NCI-H1048 (cell line): ENCODE measurements around the gene SLC25A17.
"Not testable (repeated sequence)": the region's sequence is repeated elsewhere in the genome, so short reads cannot be mapped to it uniquely, and the experiment has no call there.

Experiments
- DNase-seq: peaks from one replicate; lab custom pipeline; 2025; lab: John Stamatoyannopoulos, UW

The SLC25A17 gene

DNA sequence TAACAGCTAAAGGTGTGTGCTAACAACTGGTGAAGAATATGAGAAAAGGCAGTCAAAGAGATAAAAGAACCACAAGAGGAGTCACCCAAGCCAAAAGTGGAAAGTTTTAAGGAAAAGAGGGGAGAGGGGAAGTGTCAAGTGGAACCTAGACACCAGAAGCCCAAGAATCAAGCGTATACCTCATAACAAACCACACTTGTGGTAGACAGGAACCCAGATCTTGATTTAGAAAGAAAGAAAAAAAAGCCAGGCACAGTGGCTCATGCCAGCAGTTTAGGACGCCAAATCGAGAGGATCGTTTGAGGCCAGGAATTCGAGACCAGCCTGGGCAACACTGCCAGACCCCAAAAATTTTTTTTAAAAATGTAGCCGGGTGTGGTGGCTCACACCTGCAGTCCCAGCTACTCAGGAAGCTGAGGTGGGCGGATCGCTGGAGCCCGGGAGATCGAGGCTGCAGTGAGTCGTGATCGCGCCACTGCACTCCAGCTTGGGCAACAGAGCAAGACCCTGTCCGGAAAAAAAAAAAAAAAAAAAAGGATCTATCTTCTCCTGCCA lies 877 bp downstream of the SLC25A17 start:
- DNase-seq, result no peak

DNA sequence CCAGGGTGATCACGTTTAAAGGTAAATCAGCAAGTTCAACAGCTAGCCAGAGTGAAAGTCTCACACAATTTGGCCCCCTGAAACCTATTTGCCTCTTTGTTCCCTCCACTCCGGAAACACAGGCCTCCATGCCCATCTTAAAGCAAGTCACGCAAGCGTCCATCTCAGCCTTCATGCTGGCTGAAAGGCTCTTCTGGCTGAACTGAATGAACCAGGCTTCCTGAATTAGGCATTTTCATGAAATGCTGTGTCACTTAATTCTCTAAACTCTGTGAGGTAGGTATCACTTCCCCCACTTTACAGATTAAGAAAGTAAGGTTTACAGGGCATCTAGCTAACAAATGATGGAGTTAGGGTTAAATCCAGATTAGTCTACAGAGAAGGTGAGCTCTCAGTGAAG lies 1.4 kb downstream of the SLC25A17 start:
- no peak for DNase-seq

DNA sequence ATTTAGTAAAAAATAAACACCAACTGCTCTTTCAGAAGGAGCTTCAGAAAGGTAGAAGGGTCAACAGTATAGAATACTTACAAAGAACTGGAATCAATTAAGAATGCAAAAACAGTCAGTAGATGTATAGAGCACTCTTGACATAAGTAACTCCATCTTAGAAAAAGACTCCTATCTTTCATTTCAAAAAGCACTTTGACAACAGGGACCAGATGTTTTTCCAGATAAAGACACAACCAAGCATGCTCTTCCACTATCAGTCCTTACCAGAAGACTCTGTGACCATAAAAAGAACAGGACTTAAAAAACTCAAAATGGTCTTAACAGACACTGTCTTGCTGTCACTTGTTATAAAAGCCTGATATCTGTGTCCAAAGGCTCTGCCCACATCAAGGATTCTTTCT lies 5.2 kb downstream of the SLC25A17 start:
- no peak for DNase-seq

DNA sequence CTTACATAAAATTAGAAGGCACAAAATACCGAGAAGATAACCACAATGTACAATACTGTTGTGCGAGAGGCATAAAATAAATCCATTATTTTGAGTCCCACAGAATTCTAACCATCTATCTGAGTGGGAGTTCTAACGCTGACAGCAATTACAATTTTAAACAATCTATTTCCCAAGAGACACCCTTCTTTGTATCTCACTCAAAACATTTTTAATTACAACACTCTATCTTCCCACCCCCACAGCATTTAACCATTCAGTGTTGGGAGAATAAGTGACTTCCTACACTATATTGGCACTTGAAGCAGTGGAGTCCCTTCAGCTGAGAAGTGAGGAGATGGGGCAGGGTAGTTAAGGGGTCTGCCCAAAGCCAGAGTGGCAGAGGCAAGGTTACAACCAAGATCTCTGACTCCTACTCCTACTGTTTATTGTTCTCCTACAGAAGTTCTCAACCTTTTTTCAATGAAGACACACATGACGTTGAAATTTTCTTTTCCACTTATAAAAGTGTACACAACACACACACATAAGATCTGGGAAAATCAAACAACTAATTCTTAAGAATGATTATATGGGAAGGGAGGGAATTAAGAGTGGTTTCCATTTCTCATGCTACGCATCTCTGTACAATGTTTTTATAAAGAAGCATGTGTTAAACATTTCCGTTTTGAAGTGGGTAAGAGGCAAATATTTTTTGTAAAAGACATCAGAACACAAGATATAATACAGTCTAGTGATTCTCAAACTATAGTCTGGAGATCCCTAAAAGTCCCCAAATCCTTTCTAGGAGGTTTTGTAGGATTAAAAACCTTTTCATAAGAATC lies 10.9 kb downstream of the SLC25A17 start:
- no peak for DNase-seq

DNA sequence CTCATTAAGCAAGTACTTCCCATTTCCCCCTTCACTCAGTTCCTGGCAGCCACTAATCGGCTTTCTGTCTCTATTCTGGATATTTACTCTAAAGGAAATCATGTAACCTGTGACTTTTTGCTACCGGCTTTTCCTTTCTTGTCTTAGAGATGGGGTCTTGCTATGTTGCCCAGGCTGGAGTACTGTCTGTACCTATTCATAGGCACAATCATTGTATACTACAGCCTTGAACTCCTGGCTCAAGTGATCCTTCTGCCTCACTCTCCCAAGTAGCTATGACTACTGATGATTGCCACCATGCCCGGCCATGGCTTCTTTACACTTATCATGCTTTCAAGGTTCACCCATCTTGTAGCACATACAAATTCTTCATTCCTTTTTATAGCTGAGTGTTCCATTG lies 12.4 kb downstream of the SLC25A17 start:
- DNase-seq, result no peak

DNA sequence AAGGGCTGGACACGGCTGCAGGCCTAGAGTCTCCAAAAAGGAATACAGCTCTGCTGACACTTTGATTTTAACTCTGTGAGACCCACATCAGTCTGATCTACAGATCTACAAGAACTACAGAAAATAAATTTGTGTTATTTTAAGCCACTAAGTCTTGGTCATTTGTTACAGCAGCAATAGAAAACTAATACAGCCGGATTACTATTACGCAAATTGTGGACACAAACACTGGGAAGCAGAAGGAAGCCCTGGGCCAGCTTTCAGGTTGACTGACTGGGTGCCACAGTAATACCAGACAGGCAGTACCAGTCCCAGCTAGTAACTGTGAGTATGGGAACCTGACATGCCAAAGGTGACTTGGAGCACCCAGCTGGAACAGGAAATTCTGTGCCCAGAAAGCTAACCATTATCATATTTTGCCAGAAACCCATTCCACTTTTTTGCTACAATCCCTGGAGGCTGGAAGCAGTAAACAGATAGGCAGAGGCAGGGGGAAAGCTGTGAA lies 13.4 kb downstream of the SLC25A17 start:
- no peak for DNase-seq

DNA sequence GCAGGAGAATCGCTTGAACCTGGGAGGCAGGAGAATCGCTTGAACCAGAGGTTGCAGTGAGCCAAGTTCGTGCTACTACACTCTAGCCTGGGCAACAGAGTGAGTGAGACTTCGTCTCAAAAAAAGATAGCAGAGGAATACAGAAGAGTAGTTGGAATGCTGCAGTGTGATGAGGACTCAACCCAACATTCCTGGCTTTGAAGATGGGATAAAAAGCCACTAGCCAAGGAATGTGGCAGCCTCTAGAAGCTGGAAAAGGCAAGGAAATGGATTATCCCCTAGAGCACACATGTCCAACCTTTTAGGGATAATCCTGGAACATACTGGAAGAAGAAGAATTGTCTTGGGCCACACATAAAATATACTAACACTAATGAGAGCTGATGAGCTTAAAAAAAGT lies 13.9 kb downstream of the SLC25A17 start:
- DNase-seq, result no peak

DNA sequence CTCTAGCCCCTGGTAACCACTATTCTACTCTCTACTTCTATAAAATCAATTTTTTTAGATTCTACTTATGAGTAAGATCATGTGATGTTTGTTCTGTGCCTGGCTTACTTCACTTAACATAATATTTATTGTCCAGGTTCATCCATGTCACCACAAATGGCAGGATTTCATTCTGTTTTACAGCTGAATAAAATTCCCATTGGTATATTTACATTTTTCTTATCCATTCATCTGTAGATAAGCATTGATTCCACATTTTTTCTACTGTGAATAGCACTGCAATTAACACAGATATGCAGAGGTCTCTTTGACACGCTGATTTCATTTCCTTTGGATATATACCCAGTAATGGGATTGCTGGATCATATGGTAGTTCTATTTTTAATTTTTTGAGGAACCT lies 15.8 kb downstream of the SLC25A17 start:
- DNase-seq, result no peak

DNA sequence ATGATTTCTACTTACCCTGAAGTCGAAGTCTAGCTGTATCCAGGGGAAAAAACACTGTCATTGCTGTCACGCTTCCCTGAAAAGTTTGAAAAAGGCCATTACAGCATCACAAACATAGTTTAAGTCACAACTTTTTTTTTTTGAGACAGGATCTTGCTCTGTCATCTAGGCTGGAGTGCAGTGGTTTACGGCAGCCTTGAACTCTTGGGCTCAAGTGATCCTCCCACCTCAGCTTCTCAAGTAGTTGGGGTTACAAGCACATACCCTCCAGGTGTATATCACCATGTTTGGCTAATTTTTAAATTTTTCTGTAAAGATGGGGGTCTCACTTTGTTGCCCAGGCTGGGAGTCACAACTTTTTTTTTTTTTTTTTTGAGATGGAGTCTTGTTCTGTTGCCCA lies 20.1 kb downstream of the SLC25A17 start:
- no peak for DNase-seq

DNA sequence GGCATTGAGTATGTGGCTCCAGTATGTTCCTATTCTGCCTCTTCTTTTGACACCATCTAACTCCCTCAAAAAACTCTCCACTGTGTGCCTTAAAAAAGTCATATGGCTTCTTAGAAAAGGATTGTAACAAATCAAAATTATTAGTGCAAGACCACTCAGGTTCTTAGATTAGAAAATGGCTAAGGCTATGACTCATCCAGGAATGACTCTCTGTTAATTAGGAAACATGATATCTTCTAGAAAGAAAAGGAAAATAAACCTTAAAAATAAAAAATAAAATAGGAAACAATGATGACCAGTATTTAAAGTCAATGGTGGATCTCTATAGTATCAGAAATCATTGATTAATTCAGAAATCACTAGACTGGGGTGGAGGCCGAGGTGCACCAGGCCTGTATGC lies 21.7 kb downstream of the SLC25A17 start:
- no peak for DNase-seq

DNA sequence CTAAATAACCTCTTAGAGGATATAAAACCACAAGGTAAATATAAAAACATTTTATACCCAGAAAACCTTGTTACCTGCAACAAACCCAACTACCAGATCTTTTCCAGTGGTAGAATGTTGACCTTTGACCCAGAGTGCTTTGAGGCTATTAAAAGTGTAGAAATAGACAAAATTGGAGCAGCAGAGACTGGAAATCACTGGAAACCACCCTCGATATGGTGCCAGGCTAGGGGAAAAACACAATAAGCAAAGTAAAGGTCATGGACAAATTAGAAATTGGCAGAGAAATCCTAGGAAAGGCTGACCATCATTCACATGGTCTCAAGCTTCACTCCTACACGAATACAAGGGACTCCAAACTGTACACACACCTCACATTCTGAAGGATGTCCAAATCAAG lies 26.7 kb downstream of the SLC25A17 start:
- no peak for DNase-seq

DNA sequence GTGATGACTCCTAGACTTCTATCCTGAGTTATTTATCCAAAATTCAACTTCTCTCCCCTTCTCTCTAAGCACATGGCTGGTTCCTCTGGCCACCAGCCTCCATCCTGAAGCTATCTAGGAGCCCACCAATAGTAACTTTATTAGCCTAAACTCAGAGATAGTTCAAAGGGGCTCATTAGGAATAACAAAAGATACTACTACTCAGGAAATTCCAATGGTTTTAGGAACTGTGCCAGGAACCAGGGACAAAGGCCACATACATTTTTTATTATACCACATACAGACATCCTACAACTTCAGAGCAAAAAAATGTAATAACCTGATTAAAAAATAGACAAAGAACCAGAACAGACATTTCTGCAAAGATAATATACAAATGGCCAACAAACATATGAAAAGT lies 27.9 kb downstream of the SLC25A17 start:
- DNase-seq, result no peak

DNA sequence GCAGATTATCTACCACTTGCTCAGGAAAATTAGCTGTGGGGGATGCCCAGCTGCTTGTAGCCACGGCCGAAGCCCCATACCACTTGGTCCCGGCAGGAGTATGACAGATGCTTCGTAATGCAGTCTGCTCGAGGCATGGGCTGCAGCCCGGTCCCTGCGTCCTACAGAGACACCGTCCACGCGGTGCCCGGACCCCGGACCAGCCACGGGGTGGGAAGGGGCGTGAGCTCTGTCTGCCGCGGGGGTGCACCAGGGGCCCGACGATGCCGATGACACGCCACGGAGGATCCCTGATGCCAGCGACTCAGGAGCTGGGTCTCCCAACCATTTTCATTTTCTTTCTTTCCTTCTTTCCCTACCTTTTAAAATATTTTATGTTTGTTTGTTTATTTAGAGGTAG lies 30.0 kb downstream of the SLC25A17 start:
- no peak for DNase-seq

DNA sequence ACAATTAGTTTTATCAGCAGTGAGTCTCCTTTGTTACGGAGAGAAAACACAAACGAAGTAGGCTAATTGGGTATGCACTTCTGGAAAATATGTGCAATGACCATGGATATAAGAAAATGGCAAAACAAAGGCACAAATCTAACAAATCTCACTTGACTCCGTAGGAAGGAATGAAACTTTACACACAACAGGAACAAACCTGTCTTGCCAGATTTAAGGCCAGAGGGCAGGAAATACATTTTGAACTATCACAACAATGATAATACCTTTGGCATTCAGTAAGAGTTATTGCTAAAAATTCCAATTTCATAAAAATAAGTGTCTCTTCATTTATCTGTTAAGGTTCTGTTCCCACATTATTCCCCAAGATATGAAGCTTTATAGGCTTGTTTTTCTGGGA lies 36.6 kb downstream of the SLC25A17 start:
- DNase-seq, result no peak

DNA sequence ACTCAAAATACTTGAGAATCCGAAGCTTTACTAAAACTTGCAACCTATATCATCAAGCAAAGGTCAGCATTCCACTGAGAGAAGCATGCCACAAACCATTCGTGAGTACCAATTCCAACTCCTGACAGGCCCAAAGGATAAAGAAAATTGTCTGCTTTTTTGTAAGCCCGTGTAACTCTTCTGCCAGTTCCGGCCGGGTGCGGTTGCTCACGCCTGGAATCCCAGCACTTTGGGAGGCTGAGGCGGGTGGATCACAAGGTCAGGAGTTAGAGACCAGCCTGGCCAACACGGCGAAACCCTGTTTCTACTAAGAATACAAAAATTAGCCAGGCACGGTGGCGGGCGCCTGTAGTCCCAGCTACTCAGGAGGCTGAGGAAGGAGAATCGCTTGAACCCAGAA lies 37.4 kb downstream of the SLC25A17 start:
- not testable (repeated sequence) for DNase-seq

DNA sequence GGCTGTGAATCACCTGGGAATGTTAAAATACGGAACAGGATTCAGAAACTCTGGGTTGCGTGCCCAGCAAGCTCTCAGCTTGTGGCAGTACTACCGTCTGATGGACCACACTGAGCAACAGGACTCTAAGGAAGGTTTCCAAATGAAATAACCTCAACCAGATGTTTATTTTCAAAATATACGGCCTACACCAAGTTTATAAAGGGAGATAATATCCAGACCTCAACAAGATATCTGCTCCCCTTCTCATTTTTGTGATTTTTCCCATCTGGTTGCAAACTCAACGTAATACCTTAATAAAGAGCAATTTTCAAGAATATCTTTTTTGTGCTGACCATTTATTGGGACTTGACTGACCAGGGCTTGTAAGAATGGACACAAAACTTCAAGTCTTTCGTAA lies 49.4 kb downstream of the SLC25A17 start:
- DNase-seq, result no peak

DNA sequence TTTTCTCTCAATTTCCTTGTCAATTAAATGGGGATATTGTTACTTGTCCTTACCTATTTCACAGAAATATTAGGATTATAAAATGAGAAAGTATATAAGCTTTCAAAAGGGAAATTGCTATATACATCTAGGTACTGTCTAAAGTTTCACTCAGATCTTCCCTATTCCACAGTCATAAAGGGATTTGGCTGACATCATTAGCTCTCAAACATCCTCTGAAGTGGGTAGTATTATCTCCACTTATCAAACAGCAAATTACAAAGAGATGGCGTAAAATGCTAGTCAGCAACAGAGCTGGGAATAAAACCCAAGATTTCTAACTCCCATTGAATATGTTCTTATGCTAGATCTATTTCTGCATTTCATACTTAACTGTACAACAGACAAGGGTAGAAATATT lies 50.9 kb downstream of the SLC25A17 start:
- DNase-seq, result no peak

DNA sequence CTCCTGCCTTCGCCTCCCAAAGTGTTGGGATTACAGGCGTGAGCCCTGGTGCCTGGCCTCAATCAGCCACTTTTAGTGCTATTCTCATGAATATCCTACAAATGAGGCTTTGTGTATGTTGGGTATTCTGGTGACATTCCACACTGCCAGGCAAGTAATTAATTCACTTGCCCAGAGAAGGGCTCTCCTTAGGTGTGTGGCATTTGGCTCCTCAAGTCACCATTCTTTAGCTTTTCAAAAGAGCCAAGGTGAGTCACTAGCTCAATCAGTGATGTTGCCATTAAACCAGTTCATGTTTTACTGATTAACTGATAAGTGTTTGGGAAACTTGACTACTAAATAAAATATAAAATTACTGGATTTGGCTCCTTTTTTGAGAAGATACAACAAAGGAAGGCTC lies 52.2 kb downstream of the SLC25A17 start:
- DNase-seq, result no peak

DNA sequence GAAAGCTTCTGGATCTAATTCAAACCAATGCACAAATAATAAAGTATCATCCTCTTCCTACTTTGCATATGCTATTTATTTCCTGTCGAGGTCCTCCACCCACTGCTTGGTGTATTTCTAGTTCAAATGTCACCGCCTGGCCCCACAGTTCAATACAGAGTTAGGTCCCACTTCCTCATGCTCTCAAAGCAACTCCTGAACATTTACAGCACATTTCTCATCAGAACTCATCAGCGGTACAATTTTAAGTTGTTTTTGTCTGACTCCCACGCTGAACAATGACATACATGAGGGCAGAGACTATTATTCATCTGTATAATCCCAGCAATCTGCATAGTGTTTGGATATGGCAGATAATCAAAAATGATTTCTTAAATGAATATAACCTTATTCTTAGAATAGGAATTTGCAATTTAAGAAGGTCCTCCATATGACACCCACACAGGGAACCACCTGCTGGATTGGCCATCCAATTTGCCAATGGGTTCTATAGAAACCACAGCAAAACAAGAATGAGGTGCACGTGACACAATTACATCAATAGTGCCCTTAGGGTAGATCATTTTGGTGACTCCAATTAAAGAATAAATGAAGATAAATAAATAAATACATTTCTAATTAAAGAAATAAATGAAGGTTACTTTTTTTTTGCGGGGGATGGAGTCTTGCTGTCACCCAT lies 54.2 kb downstream of the SLC25A17 start:
- DNase-seq, result no peak

DNA sequence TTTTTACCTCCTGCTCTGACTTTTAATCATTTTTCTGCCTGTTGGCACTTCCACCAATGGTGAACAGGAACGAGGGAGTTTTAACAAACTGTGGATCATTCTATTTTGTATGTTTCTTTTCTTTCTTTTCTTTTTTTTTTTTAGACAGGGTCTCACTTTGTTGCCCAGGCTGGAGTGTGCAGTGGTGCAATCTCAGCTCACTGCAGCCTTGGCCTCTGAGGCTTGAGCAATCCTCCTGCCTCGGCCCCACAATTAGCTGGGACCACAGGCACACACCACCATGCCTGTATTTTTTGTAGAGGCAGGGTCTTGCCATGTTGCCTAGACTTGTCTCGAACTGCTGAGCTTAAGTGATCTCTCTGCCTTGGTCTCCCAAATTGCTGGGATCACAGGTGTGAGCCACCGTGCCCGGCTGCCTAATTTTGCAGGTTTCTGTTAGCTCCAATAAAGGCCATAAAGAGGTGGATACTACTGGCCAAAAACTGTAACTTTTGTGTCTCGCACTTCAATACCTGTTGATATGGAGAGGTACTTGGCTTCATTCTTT lies 59.8 kb downstream of the SLC25A17 start:
- DNase-seq, result no peak

DNA sequence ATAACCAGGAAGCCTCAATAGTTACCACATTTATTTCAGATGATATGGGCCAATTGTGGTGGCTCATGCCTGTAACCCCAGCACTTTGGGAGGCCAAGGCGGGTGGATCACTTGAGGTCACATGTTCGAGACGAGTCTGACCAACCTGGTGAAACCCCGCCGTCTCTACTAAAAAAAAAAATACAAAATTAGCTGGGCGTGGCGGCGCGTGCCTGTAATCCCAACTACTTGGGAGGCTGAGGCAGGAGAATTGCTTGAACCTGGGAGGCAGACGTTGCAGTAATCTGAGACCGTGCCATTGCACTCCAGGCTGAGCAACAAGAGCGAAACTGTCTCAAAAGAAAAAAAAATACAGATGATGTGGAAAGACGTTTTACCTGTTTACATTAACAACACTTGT lies 60.3 kb downstream of the SLC25A17 start:
- not testable (repeated sequence) for DNase-seq

DNA sequence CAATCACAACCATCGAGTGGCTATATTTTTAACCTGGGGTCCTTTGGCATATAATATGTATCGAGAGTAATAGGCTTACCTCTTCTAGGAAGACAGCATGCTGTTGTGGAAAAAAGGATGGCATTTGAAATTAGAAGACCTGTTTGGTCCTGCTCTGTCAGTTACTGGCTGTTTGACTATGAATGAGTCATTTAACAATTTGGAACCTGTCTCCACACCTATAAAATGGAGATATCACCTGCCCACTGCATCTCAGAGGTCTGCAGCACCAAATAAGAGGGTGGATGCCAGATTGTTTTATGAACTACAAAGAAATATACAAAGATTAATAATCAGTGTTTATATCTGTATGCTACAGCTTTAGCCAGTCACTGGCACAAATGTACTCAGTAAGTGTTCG lies 60.8 kb downstream of the SLC25A17 start:
- DNase-seq, result no peak

DNA sequence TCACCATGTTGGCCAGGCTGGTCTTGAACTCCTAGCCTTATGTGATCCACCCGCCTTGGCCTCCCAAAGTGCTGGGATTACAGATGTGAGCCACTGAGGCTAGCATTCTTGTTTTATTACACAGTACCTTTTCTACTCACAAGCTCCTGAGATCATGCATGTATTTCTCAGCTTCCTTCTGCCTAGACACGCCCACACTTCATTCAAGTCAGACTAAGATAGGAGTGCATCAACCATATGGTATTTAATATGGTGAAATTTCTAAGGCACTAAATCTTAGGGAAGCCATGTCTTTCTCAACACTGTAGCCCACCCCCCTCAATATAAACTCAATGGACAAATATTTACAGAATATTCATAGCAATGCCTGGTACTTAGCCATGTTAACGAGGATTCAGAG lies 62.1 kb downstream of the SLC25A17 start:
- DNase-seq, result no peak
